ENCODE measurements around the gene SNX33.
A peak's percentile ranks its signal among the peaks of the same experiment; 100 is the strongest.
"Not testable (repeated sequence)": the region's sequence is repeated elsewhere in the genome, so short reads cannot be mapped to it uniquely, and the experiment has no call there.

The SNX33 gene

DNA sequence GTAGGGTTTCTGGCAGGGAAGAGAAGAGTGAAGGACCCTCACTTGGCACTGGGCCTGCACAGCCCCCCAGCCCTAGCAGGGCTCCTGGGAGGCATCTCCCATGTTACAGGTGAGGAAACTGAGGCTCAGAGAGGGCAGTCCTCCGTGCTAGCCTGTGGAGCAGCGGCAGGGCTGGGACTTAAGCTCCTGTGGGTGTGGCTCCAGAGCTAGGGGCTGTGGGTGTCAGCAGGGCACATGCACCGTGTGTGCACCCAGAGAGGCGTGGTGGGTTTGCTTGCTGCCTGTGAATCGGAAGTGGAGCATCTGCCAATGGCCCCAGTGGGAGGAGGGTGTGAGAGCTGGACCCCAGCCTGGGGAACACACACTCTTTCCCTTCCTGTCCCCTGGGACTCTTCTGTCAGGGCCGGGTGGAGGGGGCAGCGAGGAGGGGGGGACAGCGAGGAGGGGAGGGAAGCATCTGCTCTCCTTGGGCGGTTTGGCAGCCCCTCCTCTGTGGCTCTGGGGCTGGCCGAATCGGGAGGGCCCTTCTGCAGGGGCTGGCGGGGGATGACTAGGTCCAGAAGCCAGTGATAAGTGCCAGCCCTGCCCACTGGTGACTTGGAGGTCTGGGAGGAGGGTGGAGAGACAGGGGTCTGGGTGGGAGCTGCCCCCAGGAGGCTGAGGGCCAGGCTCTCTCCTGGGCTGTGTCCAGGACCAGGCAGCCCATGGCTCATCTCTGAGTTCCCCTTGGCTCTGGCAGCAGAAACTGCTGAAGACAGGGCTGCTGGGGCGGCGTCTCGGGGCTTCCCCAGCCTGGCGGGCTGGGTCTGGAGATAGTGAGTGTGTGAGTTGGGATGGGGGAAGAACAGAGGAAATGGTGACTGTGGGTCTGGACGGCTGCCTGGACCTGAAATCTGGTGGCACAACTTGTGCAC, 52.5 kb downstream of the SNX33 start:
- peak; percentile 35 for DNase-seq (ENCODE audit: low read depth)

DNA sequence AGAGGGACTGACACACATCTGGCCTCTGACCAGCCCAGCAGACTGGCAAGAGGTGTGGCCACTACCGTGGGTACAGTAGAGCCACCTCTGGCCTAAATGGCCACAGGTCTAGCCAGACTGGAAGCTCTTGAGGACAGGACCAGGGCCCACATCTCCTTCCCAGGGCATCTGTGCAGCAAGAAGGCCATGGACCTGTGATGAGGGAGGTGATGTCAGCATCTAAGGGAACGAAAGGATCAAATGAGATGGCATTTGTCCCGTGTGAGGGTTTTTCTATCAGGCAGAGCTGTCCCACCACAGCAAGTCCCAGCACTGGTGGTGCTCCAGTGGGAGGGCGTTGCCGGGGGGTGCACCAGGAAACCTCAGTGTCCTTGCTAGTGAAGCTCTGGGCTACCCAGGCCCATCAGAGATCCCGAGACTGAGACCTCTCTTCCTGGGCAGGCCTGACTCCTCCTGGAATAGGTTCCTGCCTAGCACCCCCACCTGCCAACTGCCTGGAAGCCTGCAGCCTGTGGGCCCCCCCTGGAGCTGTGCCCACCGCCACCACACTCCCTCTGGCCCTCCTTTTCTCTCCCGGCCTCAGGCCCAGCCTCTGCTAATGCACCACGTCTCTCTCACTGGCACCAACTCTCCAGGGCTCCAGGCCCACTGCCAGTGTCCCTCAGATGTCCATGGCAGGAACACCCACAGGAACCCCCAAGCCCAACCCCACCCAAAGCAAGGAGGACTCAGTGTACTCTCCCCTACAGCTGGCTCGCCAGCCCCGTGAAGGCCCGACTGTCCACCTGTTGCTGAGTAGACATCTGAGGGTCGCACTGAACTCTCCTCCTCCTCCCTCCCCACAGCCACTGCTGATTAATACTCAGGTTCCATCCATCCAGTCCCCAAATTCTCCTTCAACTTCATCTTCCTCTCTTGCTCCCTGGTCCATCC, 53.6 kb downstream of the SNX33 start:
- DNase-seq (ENCODE audit: low read depth), result not testable (repeated sequence)

DNA sequence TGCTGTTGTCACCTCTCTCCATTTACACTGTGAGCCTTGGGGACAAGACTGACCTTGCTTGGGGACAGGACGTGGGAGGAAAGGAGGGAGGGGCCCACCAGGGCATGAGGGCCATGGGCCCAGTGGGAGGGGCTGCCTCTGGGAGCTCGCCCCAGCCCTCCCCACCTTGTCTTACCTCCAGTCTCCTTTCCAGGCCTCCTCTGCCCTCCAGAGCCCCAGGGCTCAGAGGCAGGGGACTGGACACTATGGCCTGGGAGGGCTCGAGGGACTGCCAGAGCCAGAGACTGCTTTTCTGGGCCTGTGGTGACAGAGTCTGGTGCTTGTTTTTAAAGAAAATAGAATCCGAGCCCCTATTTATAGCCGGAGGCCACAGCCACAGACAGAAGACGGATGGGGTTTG, 54.7 kb downstream of the SNX33 start:
- DNase-seq (ENCODE audit: low read depth), result no peak

DNA sequence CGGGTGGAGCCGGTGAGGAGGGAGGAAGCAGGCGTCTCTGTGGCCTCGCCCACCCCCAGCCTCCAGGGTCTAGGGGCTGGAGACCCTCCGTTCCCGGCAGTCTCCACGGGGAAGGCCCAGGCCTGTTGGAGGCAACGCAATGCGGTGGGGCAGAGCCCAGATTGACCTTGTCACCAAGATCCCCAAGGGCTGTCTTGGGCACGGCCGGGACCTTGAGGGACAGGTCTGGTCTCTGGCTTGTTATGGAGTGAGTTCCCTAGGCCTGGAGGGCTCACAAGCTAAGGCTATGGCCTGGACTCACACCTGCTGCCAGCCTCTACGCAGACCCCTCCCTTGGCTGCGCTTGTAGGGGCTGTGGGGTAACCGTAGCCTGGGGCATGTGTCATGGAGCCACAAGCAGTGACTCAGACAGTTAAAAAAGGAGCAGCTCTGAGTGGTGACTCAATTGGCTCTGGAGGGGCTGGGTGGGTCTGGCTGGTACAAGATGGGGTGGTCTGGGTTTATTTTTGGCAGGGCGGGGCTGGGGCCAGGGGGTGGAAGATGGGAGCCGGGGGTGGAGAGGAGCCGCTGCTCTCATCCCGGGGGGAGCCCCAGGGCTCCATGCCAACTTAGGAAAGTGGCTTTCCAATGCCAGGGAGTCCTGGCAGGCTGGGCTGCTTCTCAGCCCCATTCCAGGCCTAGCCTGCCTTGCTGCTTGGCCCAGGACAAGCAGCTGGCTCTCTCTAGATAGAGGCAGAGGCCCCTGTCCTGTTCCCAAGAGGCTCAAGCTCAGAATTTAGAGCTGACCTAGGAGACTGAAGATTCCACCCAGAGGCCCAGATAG, 55.9 kb downstream of the SNX33 start:
- DNase-seq (ENCODE audit: low read depth), result not testable (repeated sequence)

DNA sequence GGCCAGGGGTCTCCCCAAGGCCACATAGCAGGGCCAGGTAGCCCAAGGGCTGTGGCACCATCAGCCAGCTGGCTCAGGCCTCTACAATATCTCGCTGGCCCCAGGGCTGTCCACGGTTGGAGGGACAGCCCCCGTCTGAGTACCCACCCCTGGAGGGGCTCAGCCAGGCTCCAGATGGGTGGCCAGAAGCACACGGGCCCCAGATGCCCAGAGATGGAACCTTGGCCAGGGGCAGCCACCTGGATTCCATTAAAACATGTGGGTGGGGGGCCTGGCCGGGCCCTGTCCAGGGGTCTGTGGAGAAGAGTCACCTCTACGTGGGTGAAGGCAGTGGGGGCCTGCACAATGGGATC, 56.5 kb downstream of the SNX33 start:
- DNase-seq (ENCODE audit: low read depth), result no peak

DNA sequence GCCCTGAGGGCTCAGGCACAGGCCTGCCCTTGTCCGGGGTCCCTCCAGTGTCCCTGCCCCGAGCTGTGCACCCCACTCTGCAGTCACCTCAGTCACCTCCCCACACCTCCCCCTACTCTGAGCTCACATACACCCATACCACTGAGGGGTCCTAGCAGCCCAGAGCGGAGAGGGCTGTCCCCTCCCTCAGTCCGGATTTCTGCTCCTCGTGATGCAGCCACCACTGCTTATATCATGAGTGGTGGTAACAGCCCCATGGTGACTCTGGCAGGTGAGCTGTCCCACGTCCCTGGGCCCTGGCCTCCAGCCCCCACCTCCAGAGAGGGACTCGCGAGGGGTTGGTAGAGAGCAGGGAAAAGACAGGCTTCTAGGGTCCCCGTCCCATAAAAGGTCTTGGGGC, 56.9 kb downstream of the SNX33 start:
- DNase-seq (ENCODE audit: low read depth), result no peak

DNA sequence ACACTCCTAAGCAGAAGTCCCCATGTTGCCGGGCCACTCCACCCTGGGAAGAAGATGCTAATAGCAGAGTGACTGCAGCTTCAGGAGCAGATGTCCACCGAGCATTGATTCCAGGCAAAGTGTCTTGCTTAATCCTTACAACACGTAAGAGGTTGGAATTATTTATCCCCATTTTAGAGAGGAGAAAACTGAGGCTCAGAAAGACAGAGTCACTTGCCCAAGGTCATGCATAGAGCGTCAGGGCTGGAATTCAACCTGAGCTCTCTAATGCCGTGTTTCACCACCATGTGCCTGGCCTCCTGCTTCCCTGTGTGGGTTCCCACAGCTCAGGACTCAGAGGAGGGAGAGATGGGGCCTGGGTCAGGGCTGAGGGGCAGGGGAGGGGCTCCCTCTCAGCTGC, 57.7 kb downstream of the SNX33 start:
- not testable (repeated sequence) for DNase-seq (ENCODE audit: low read depth)

DNA sequence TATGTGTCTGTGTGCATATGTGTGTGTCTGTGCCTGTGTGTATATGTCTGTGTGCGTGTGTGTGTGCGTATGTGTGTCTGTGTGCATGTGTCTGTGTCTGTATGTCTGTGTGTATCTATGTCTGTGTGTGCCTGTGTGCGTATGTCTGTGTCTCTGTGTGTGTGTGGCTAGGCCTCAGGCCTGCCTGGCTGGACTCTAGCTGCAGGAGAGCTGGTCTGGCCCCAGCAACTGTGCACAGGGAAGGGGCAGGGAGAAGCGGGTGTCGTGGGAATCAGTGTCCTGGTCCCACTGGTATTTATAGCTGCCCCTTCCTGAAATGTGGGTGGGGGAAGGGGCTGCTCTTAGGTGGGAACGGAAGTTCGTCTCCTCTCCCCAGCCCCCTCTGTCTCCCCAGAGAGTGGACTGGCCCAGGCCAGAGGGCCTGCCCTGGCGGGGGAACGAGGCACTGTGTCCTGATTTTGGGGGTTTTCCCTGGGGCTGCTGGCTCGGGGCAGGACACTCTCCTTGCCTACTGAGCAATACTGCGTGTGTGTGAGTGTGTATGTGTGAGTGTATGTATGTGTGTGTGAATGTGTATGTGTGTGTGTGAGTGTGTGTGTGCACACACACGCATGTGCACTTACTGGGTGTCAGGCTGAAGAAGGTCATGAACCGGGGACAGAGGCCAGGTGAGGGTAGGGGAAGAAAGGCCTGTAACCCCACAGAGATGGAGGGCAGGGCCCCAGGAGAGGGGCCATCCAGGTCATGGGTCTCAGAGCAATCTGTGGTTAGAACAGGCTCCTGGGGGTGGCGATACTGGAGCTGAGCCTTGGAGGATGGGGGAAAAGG, 58.4 kb downstream of the SNX33 start:
- no peak for DNase-seq (ENCODE audit: low read depth)

DNA sequence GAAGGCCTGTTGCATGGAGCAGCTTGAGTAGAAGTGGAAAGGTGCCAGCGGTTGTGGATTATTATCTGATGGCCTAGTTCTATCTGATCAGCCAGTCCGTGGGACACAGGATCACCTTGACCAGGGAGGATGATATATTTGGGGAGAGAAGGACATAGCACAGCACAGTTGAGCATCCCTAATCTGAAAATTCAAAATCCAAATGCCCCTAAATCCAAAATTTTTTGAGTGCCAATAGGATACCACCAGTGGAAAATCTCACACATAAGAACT, 58.9 kb downstream of the SNX33 start:
- no peak for DNase-seq (ENCODE audit: low read depth)

DNA sequence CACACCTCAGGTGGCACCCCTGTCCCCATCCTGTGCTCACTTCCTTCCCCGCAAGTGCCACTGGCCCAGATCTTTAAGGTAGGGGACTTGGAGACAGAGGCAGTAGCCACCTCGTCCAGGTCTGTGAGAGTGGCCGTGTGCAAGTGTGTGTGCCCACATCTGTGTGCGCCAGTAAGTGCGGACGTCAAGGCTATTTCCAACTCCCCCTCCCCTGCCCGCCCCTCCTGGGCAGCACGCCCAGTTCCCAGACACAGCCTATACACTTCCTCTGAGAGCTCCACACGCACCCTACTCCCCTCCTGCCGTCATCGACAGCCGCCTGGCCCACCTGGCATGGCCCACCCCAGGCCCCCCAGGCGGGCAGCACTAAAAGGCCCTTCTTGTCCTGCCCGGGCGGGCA, 61.7 kb downstream of the SNX33 start:
- not testable (repeated sequence) for DNase-seq (ENCODE audit: low read depth)

DNA sequence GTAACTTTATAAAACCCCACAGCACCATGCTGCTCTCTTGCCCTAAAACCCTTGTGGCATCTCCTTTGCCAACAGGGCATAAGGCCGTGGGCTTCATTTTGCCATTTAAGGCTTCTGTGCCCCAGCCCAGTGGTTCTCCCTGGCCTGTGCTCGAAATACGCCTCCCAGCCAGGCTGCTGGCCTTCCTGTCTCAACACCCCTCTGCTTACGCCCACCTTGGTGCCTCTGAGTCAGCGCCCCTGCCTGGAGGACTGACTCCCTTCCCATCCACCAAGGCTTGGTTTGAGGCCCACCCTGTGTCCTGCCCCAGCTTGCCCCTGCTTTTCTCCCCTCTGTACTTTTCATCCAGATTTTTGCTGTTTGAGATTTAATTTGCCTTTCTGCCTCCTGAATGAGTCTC, 63.2 kb downstream of the SNX33 start:
- not testable (repeated sequence) for DNase-seq (ENCODE audit: low read depth)

DNA sequence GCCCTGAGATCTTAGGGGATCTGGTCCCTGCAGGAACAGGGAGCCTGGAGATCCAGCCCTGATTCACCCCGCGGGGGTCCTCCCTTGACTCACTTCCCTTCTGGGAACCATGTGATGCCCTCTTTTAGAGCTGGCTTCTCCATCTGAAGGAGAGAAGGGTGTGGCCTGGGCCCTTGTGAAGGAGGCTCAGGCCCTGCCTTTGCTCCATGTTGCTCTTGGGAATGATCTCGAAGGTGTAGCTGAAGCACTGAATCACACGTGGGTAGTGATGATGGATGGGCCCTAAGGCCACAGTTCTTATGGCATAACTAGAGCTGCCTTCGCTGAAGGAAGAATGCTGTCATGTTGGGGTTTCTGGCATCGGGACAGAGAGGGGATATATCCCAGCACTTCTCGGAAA, 63.8 kb downstream of the SNX33 start:
- DNase-seq (ENCODE audit: low read depth), result not testable (repeated sequence)

Data from HS-5 (cell line).